GM19351 (cell line): ENCODE results near the gene ETDA.
"Not testable (repeated sequence)": the region's sequence is repeated elsewhere in the genome, so short reads cannot be mapped to it uniquely, and the experiment has no call there.

Experiments used
- ATAC-seq: cut with Tn5 transposase; IDR thresholded peaks from one replicate; pipeline ENCODE4 v1.9.1; 2021; ENCODE audit warnings: mild to moderate bottlenecking, moderate library complexity; ENCODE audit not compliant: unreplicated experiment

ETDA gene

GRCh38 chrX:135252011-135252518 is at the start of gene ETDA:
ETDA (plus strand) TSS chrX:135252061; CDS start chrX:135253277, 1,216 bp downstream.
- not testable (repeated sequence) for ATAC-seq

GRCh38 chrX:135206427-135206826 is 45.4 kb upstream of the ETDA start:
- ATAC-seq = not testable (repeated sequence)

GRCh38 chrX:135213200-135213844 is 38.5 kb upstream of the ETDA start:
- peak; percentile 47 for ATAC-seq

- not testable (repeated sequence) for ATAC-seq
Observed at GRCh38 chrX:135245989-135246388, 5.9 kb upstream of the ETDA start.

GRCh38 chrX:135256087-135256684 is 4.3 kb downstream of the ETDA start:
- not testable (repeated sequence) for ATAC-seq

GRCh38 chrX:135256923-135257322 is 5.1 kb downstream of the ETDA start:
- no peak for ATAC-seq

GRCh38 chrX:135257469-135257868 is 5.6 kb downstream of the ETDA start:
- ATAC-seq = no peak

GRCh38 chrX:135260976-135261375 is 9.1 kb downstream of the ETDA start:
- not testable (repeated sequence) for ATAC-seq

GRCh38 chrX:135263376-135263775 is 11.5 kb downstream of the ETDA start:
- not testable (repeated sequence) for ATAC-seq

GRCh38 chrX:135264206-135264605 is 12.3 kb downstream of the ETDA start:
- no peak for ATAC-seq

- no peak for ATAC-seq
Observed at GRCh38 chrX:135273162-135273561, 21.3 kb downstream of the ETDA start.

GRCh38 chrX:135275973-135276372 is 24.1 kb downstream of the ETDA start:
- ATAC-seq = no peak

- no peak for ATAC-seq
Observed at GRCh38 chrX:135287266-135287823, 35.5 kb downstream of the ETDA start.

- peak; percentile 99 for ATAC-seq
Observed at GRCh38 chrX:135295238-135295943, 43.5 kb downstream of the ETDA start.

- peak; percentile 64 for ATAC-seq
Observed at GRCh38 chrX:135295944-135296305, 44.1 kb downstream of the ETDA start.

GRCh38 chrX:135302269-135302873 is 50.5 kb downstream of the ETDA start:
- ATAC-seq = no peak
